ENCODE data around the gene ETNK1.

ETNK1 gene

GRCh38 chr12:22635812-22636211 is 10.8 kb downstream of the ETNK1 start:
- H2AFZ ChIP-seq (ENCODE audit: low read depth, low read length, severe bottlenecking) = no peak overlapping the region
- TF ChIP-seq EZH2phosphoT487 (conservative IDR thresholded peaks at IDR 0.05; ENCODE audit: low read length) = no peak
- no peak for TF ChIP-seq CTCF (IDR thresholded peaks at IDR 0.05; ENCODE audit: insufficient read depth, low read length, poor library complexity, severe bottlenecking)
- no peak overlapping the region for H3K9ac ChIP-seq (ENCODE audit: low read length)
- no peak overlapping the region for H3K4me3 ChIP-seq (ENCODE audit: insufficient read depth, low read length, poor library complexity, severe bottlenecking)
- H3K4me2 ChIP-seq (ENCODE audit: low read depth, low read length, poor library complexity, severe bottlenecking) = no peak overlapping the region
- no peaks in the 10 kb centered on the region for H3K9me2 ChIP-seq (replicated peaks; ENCODE audit: insufficient read depth, low read length)
- no peaks in the 10 kb centered on the region for H3K9me3 ChIP-seq (ENCODE audit: insufficient read depth, low read length)
- peaks cover 3% of the 10 kb centered on the region; the same call in 1 of the 2 replicates for H3F3A ChIP-seq (ENCODE audit: insufficient read depth)
- no peak overlapping the region for H3K27ac ChIP-seq (ENCODE audit: low read depth, low read length)
- peaks cover 99% of the 10 kb centered on the region for H3K79me2 ChIP-seq (ENCODE audit: insufficient read depth, low read length)
- H3K36me3 ChIP-seq (ENCODE audit: low read length) = peaks cover 16% of the 10 kb centered on the region; the same call in 1 of the 2 replicates
- H4K20me1 ChIP-seq (ENCODE audit: low read depth, low read length) = peaks cover 48% of the 10 kb centered on the region
- H3K27me3 ChIP-seq (ENCODE audit: low read length) = no peaks in the 10 kb centered on the region

- TF ChIP-seq EZH2phosphoT487 (conservative IDR thresholded peaks at IDR 0.05; ENCODE audit: low read length) = no peak
- no peak for TF ChIP-seq CTCF (IDR thresholded peaks at IDR 0.05; ENCODE audit: insufficient read depth, low read length, poor library complexity, severe bottlenecking)
- Histone ChIP-seq H3K79me2 (ENCODE audit: insufficient read depth, low read length) (peaks cover 90% of the 10 kb centered on the region), H3F3A (ENCODE audit: insufficient read depth) (peaks cover 4% of the 10 kb centered on the region; the same call in 1 of the 2 replicates), H4K20me1 (ENCODE audit: low read depth, low read length) (peaks cover 31% of the 10 kb centered on the region), H3K9ac (ENCODE audit: low read length) (no peak overlapping the region), H3K9me3 (ENCODE audit: insufficient read depth, low read length) (no peaks in the 10 kb centered on the region), H3K27ac (ENCODE audit: low read depth, low read length) (no peak overlapping the region), H3K27me3 (ENCODE audit: low read length) (no peaks in the 10 kb centered on the region), H2AFZ (ENCODE audit: low read depth, low read length, severe bottlenecking) (no peak overlapping the region), H3K4me2 (ENCODE audit: low read depth, low read length, poor library complexity, severe bottlenecking) (no peak overlapping the region), H3K4me3 (ENCODE audit: insufficient read depth, low read length, poor library complexity, severe bottlenecking) (no peak overlapping the region), H3K9me2 (replicated peaks; ENCODE audit: insufficient read depth, low read length) (no peaks in the 10 kb centered on the region), H3K36me3 (ENCODE audit: low read length) (peaks cover 13% of the 10 kb centered on the region; the same call in 1 of the 2 replicates)
Observed at GRCh38 chr12:22640851-22641250, 15.9 kb downstream of the ETNK1 start.

DNA sequence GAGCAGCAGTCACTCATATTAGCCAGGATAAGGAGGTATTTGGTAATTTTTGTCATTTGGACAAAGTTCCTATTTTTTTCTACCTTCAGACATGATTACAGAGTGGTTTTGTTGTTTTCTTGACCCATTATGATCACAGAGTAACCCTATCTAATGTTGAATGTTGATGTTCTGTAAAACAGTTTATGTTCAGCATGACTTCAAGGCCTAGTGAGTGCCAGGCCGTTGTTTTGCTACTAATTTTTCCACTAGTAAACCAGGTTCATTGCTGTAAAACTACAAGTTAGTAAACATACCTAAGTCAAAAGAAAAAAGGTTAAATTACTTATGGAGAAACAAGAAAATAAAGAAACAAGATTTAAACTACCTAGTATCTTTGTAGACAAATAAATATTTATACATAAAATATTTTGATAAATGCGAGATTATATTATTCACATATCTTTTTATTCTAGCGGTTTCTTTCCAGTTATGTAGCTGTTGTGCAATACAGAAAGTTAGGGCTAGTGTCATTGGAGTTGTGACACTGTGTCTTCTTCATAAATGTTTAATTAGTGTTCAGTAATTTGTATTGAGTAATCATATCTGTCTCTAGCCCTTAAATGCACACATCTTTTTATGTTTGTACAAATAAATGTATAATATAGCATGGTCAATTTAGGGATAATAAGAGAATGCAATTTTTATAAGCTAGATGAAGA is 16.5 kb downstream of the ETNK1 start:
- H3K9ac ChIP-seq (ENCODE audit: low read length) = no peak overlapping the region
- H3K27ac ChIP-seq (ENCODE audit: low read depth, low read length) = no peak overlapping the region
- peaks cover 25% of the 10 kb centered on the region for H4K20me1 ChIP-seq (ENCODE audit: low read depth, low read length)
- H3K27me3 ChIP-seq (ENCODE audit: low read length) = no peaks in the 10 kb centered on the region
- peaks cover 20% of the 10 kb centered on the region; the same call in 1 of the 2 replicates for H3K36me3 ChIP-seq (ENCODE audit: low read length)
- H2AFZ ChIP-seq (ENCODE audit: low read depth, low read length, severe bottlenecking) = no peak overlapping the region
- H3K4me2 ChIP-seq (ENCODE audit: low read depth, low read length, poor library complexity, severe bottlenecking) = no peak overlapping the region
- no peak for TF ChIP-seq EZH2phosphoT487 (conservative IDR thresholded peaks at IDR 0.05; ENCODE audit: low read length)
- no peak for TF ChIP-seq CTCF (IDR thresholded peaks at IDR 0.05; ENCODE audit: insufficient read depth, low read length, poor library complexity, severe bottlenecking)
- H3F3A ChIP-seq (ENCODE audit: insufficient read depth) = peaks cover 4% of the 10 kb centered on the region; the same call in 1 of the 2 replicates
- H3K79me2 ChIP-seq (ENCODE audit: insufficient read depth, low read length) = peaks cover 83% of the 10 kb centered on the region
- H3K9me2 ChIP-seq (replicated peaks; ENCODE audit: insufficient read depth, low read length) = no peaks in the 10 kb centered on the region
- no peaks in the 10 kb centered on the region for H3K9me3 ChIP-seq (ENCODE audit: insufficient read depth, low read length)
- no peak overlapping the region for H3K4me3 ChIP-seq (ENCODE audit: insufficient read depth, low read length, poor library complexity, severe bottlenecking)
